GM20000 (cell line): ENCODE data around the gene FSD1.
A peak's percentile ranks its signal among the peaks of the same experiment; 100 is the strongest.
"Not testable (repeated sequence)": the region's sequence is repeated elsewhere in the genome, so short reads cannot be mapped to it uniquely, and the experiment has no call there.

Source experiments
- DNase-seq: peaks from one replicate; pipeline ENCODE4 v3.0.0; 2012; ENCODE audit warnings: low spot score
- CTCF ChIP-seq: IDR thresholded peaks from 2 replicates; pipeline ENCODE4 v1.5.1; 2012; ENCODE audit warnings: mild to moderate bottlenecking, control low read depth; ENCODE audit errors: extremely low read depth, missing control alignments

FSD1 gene

GRCh38 chr19:4343370-4344307 lies 39.2 kb downstream of the FSD1 start, which contains the start of gene MPND:
Gene MPND, plus strand, starts transcription at chr19:4343562. Its CDS starts 32 bp downstream, at chr19:4343594.
- no peak for TF ChIP-seq CTCF
- DNase-seq, result peak; percentile 96

- no peak for TF ChIP-seq CTCF
- DNase-seq, result no peak
Observed at GRCh38 chr19:4345342-4346019, 41.1 kb downstream of the FSD1 start.

GRCh38 chr19:4346020-4346383 lies 41.6 kb downstream of the FSD1 start:
- no peak for DNase-seq
- no peak for TF ChIP-seq CTCF

- TF ChIP-seq CTCF, result no peak
- DNase-seq, result no peak
Observed at GRCh38 chr19:4347521-4347920, 43.1 kb downstream of the FSD1 start.

GRCh38 chr19:4349225-4349624 lies 44.8 kb downstream of the FSD1 start:
- not testable (repeated sequence) for DNase-seq

- no peak for TF ChIP-seq CTCF
- no peak for DNase-seq
Observed at GRCh38 chr19:4350111-4350510, 45.7 kb downstream of the FSD1 start.

- no peak for TF ChIP-seq CTCF
- DNase-seq, result no peak
Observed at GRCh38 chr19:4350726-4351125, 46.3 kb downstream of the FSD1 start.

- DNase-seq, result peak; percentile 80
- TF ChIP-seq CTCF, result peak; percentile 49
Observed at GRCh38 chr19:4352701-4353121, 48.3 kb downstream of the FSD1 start.
